GM11168 (cell line): Measurements from ENCODE around the gene PLP2.
"Not testable (repeated sequence)": the region's sequence is repeated elsewhere in the genome, so short reads cannot be mapped to it uniquely, and the experiment has no call there.

Experiments used
- in situ Hi-C: fragments of 300-500 bp; cut with MboI; formaldehyde crosslinking; loops from one replicate; pipeline ENCODE4 v1.12.0; 2022; ENCODE audit warnings: low sequenced_read_pairs; ENCODE audit not compliant: unreplicated experiment

PLP2 gene

DNA sequence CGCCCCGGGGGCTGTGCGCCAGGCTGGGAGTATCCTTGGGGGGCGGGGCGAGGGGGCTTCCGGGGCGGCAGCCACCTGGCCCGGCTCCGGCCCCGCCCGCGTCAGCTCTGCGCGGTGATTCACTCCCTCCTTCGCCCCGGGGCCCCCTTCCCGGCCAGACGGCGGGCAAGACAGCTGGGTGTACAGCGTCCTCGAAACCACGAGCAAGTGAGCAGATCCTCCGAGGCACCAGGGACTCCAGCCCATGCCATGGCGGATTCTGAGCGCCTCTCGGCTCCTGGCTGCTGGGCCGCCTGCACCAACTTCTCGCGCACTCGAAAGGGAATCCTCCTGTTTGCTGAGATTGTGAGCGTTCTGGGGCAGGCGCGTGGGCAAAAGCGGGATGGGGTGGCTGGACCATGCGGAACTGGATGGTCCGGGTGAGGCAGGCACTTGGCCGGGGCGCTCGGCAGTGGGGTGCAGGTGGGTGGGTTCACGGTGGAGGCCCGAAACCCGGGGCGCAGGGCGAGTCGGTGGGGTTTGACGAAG, at the start of gene PLP2:
Gene PLP2 (plus strand): TSS at position 147 of the 528 bp plus-strand sequence. CDS start 103 bp downstream, at position 250.
- in situ Hi-C loops: no loop called here

DNA sequence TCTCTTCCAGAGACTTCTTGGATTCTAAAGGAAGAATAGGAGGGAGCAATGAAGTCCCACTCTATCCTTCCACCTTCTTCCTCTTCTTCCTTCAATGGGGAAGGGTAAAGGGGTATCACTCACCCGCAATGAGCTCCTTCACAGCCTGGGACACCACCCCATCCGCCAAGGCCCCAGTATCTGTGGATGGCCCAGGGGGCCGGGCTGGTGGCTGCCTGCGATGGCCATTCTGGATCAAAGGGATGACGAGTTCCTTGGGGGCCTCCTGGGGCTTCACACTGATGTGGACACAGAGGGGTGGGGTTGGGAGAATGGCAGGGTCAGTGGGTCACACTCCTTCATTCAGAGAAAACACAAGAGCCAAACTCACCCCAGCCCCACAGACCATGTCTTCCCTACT, 49.2 kb upstream of the PLP2 start:
- in situ Hi-C loops: no loop called here

GRCh38 chrX:49127742-49128258, 43.9 kb upstream of the PLP2 start:
- in situ Hi-C loops: not testable (repeated sequence)

- in situ Hi-C loops: no loop called here
Measured at GRCh38 chrX:49129427-49129826, 42.3 kb upstream of the PLP2 start.

- in situ Hi-C loops: not testable (repeated sequence)
Measured at GRCh38 chrX:49132275-49132674, 39.4 kb upstream of the PLP2 start.

GRCh38 chrX:49133759-49134158, 37.9 kb upstream of the PLP2 start:
- in situ Hi-C loops: no loop called here

GRCh38 chrX:49137492-49137891, 34.2 kb upstream of the PLP2 start:
- in situ Hi-C loops: no loop called here

- in situ Hi-C loops: no loop called here
Measured at GRCh38 chrX:49139713-49140112, 32.0 kb upstream of the PLP2 start.

GRCh38 chrX:49142264-49142663, 29.4 kb upstream of the PLP2 start:
- in situ Hi-C loops: not testable (repeated sequence)

GRCh38 chrX:49143154-49143553, 28.5 kb upstream of the PLP2 start:
- in situ Hi-C loops: not testable (repeated sequence)

DNA sequence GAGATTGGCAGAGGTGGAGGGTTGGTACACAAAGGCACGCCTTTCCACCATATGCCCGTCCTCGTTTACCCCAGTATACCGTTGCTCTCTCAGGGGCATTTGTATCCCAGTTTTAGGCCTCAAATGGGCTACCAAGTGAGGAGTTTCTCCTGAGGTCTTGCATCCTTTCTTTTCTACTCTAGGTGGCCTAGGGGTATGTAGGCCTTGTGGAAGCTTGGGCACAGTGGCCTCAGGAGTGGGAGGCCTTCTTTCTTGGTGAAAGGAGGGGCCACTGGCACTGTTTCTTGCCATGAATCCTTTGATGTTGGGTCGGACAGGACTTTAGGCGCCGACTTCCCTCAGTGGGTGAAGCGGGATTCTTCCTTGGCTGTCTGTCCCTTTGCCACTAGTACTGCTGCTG, 24.4 kb upstream of the PLP2 start:
- in situ Hi-C loops: no loop called here

GRCh38 chrX:49147936-49148335, 23.8 kb upstream of the PLP2 start:
- in situ Hi-C loops: no loop called here

DNA sequence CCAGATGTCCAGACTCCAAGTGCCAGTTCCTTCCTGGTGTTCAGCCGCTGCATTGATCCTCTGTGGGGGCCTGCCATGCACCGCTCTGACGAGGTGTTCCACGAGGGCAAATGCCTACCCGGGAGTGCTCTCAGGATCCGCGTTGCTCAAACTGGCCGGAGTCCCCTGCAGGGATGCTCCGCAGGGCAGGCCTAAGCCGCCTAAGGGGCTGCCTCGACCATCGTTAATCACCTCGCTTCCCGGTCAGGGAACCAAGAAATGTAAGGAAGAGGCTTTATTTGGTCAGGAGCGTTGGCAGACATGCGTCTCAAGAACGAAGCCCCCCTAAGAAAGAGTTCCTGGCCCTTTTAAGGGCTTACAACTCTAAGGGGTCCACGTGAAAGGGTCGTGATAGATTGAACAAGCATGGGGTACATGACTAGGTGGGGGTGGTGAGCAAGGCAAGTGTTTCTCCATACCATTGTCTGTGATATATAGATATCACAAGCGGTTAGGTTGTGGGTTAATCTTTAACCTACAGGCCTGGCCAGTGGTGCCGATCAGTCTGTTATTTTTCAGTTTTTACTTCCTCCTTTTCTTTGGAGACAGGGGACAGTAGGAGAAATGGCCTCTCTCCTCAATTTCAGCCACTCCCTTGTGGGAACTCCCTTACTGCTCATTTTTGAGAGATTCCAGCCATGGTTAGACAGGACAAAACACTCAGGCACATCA, 23.2 kb upstream of the PLP2 start:
- in situ Hi-C loops: not testable (repeated sequence)

DNA sequence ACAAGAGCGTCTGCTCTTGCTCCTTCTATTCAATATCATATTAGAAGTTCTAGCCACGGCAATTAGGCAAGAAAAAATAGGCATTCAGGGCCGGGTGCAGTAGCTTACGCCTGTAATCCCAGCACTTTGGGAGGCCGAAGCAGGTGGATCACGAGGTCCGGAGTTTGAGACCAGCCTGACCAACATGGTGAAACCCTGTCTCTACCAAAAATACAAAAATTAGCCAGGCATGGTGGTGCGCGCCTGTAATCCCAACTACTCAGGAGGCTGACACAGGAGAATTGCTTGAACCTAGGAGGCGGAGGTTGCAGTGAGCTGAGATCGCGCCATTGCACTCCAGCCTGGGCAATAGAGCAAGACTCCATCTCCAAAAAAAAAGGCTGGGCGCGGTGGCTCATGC, 22.4 kb upstream of the PLP2 start:
- in situ Hi-C loops: not testable (repeated sequence)

GRCh38 chrX:49153467-49153866, 18.2 kb upstream of the PLP2 start:
- in situ Hi-C loops: no loop called here

DNA sequence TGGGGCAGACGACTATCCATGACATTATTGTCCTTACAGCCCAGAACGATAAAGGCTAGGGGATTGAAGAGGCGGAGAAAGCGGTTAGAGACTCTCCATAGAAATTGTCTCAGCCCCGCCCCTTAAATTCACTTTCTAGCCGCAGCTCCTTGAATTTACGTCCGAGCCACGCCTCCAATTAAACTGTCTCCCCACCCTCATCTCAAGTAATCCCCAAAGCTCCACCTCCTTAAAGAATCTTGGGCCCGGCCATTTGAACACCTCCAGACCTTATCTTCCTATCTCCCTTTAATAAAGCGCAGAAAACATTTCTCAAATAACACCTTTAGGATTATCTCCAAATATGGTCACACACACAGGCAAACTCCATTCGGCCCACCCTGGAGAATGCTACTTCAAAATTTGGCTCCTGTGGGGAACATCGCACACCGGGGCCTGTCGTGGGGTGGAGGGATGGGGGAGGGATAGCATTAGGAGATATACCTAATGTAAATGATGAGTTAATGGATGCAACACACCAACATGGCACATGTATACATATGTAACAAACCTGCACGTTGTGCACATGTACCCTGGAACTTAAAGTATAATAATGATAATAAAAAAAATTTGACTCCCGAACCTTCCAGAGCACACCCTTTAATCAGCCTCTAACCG, 16.3 kb upstream of the PLP2 start:
- in situ Hi-C loops: no loop called here

- in situ Hi-C loops: no loop called here
Measured at GRCh38 chrX:49155900-49156837, 15.5 kb upstream of the PLP2 start.

- in situ Hi-C loops: no loop called here
Measured at GRCh38 chrX:49157194-49157593, 14.5 kb upstream of the PLP2 start.

- in situ Hi-C loops: no loop called here
Measured at GRCh38 chrX:49160908-49161307, 10.8 kb upstream of the PLP2 start.

DNA sequence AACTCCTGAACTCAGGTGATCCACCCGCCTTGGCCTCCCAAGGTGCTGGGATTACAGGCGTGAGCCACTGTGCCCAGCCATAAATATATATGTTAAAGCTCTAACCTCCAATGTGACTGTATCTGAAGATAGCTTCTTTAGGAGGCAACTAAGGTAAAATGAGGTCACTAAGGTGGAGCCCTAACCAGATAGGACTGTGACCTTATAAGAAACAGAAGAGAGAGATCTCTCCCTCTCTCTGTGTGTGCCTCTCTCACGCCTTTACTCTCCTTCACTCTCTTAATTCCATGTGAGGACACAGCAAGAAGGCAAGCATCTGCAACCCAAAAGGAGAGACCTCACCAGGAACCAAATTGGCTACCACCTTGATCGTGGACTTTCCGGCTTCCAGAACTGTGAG, 10.1 kb upstream of the PLP2 start:
- in situ Hi-C loops: no loop called here
